Pulmonary artery endothelial cell (primary cell): ENCODE results near the gene PDE4B. TPM values are rescaled to one million over a fixed set of nuclear protein-coding genes. Genes with fewer than 3 reads are reported as not detected.

Source experiments
- DNase-seq: peaks from one replicate; pipeline ENCODE4 v3.0.0-alpha.2; 2011; ENCODE audit warnings: low read depth, low spot score
- total RNA-seq: library from RNA; depleted of rRNA; stranded (reverse); fragments of >200 nt; gene quantifications from 2 replicates; pipeline ENCODE4 v1.2.3, GENCODE V29; 2014

PDE4B gene
- total RNA-seq, 1 donor from 2014 or later = 53.2 TPM

- DNase-seq = no peak
Measured at GRCh38 chr1:65882076-65882475, 89.4 kb downstream of the PDE4B start.

- no peak for DNase-seq
Measured at GRCh38 chr1:65889441-65889840, 96.7 kb downstream of the PDE4B start.

- no peak for DNase-seq
Measured at GRCh38 chr1:65890201-65890843, 97.6 kb downstream of the PDE4B start.

- no peak for DNase-seq
Measured at GRCh38 chr1:65894738-65895605, 102.3 kb downstream of the PDE4B start.

GRCh38 chr1:65896721-65897120 is 104.0 kb downstream of the PDE4B start:
- DNase-seq = no peak

GRCh38 chr1:65897485-65897884 is 104.8 kb downstream of the PDE4B start:
- no peak for DNase-seq

- DNase-seq = no peak
Measured at GRCh38 chr1:65904681-65905083, 112.0 kb downstream of the PDE4B start.

- no peak for DNase-seq
Measured at GRCh38 chr1:65910432-65910831, 117.7 kb downstream of the PDE4B start.

GRCh38 chr1:65911679-65912078 is 119.0 kb downstream of the PDE4B start:
- no peak for DNase-seq

- DNase-seq = no peak
Measured at GRCh38 chr1:65918564-65918963, 125.9 kb downstream of the PDE4B start.

- no peak for DNase-seq
Measured at GRCh38 chr1:65921446-65921845, 128.8 kb downstream of the PDE4B start.

GRCh38 chr1:65924471-65924870 is 131.8 kb downstream of the PDE4B start:
- no peak for DNase-seq

GRCh38 chr1:65938506-65938905 is 145.8 kb downstream of the PDE4B start:
- DNase-seq = no peak

GRCh38 chr1:65939191-65939590 is 146.5 kb downstream of the PDE4B start:
- no peak for DNase-seq

GRCh38 chr1:65939636-65940035 is 146.9 kb downstream of the PDE4B start:
- DNase-seq = no peak

- no peak for DNase-seq
Measured at GRCh38 chr1:65940126-65940525, 147.4 kb downstream of the PDE4B start.

GRCh38 chr1:65942476-65942875 is 149.8 kb downstream of the PDE4B start:
- no peak for DNase-seq

GRCh38 chr1:65946376-65946775 is 153.7 kb downstream of the PDE4B start:
- DNase-seq = no peak

- no peak for DNase-seq
Measured at GRCh38 chr1:65946960-65947359, 154.3 kb downstream of the PDE4B start.

GRCh38 chr1:65948609-65949229 is 156.0 kb downstream of the PDE4B start:
- DNase-seq = no peak

GRCh38 chr1:65949230-65949626 is 156.5 kb downstream of the PDE4B start:
- no peak for DNase-seq

GRCh38 chr1:65949933-65950332 is 157.2 kb downstream of the PDE4B start:
- no peak for DNase-seq
